Measurements from ENCODE around the gene PLCH1.

DNA sequence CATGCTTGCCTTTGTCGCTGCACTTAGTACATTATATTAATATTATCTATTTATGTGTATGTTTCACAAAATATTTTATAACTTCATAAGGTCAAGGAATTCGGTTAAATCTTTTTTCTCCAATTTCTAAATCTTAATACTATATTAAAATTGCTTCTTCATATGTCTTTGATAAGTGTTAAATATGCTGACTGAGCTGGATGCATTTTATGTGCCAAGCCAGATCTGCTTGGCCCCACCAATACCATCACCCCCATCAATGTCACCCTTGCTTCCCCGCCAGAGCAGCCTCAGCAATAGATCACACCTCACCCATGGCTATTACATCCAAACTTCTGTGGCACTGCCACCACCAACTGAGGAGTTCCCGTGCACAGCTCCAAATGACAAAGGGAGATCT lies 287.3 kb downstream of the PLCH1 start:
- TF ChIP-seq ZBTB33 (IDR thresholded peaks at IDR 0.05; ENCODE audit: extremely low read depth, insufficient replicate concordance, low read length) (no peak), CTCF (IDR thresholded peaks at IDR 0.05 in 2 of 3, conservative IDR thresholded peaks at IDR 0.05 in 1 of 3; ENCODE audit: borderline replicate concordance in 1 of 3, insufficient read depth in 1 of 3, low read depth in 2 of 3, low read length in 2 of 3) (no peak), POLR2A (IDR thresholded peaks at IDR 0.05; ENCODE audit: borderline replicate concordance, extremely low read depth, insufficient read depth, insufficient read length) (no peak), EZH2 (IDR thresholded peaks at IDR 0.05) (no peak), JUND (IDR thresholded peaks at IDR 0.05) (no peak), EZH2phosphoT487 (IDR thresholded peaks at IDR 0.05; ENCODE audit: borderline replicate concordance) (no peak), YY1 (IDR thresholded peaks at IDR 0.05; ENCODE audit: extremely low read depth, insufficient replicate concordance, low read depth, low read length) (no peak), REST (IDR thresholded peaks at IDR 0.05; ENCODE audit: low read depth) (no peak), POLR2AphosphoS5 (IDR thresholded peaks at IDR 0.05; ENCODE audit: low read depth, low read length) (no peak), CBX3 (IDR thresholded peaks at IDR 0.05; ENCODE audit: low read depth) (no peak), RAD21 (IDR thresholded peaks at IDR 0.05; ENCODE audit: low read depth) (no peak), CEBPB (IDR thresholded peaks at IDR 0.05; ENCODE audit: low read depth) (no peak), SP1 (IDR thresholded peaks at IDR 0.05; ENCODE audit: low read depth) (no peak)
- TF ChIP-seq, protein P1, sequence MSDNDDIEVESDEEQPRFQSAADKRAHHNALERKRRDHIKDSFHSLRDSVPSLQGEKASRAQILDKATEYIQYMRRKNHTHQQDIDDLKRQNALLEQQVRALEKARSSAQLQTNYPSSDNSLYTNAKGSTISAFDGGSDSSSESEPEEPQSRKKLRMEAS (IDR thresholded peaks at IDR 0.05), result no peak
